ENCODE measurements around the gene SH3RF3.

SH3RF3 gene

GRCh38 chr2:109271920-109272319 is 142.9 kb downstream of the SH3RF3 start:
- peaks cover 63% of the 10 kb centered on the region for H3K4me1 Mint-ChIP-seq
- DNase-seq = no peak
- no peak for TF ChIP-seq CTCF (IDR thresholded peaks at IDR 0.05)
- no peak overlapping the region for H3K27ac Mint-ChIP-seq
- peaks cover 13% of the 10 kb centered on the region for H3K27me3 Mint-ChIP-seq (ENCODE audit: low read depth, poor library complexity)
- H3K4me3 Mint-ChIP-seq = no peak overlapping the region
- no peaks in the 10 kb centered on the region for H3K36me3 Mint-ChIP-seq (ENCODE audit: low read depth)
- H3K9me3 Mint-ChIP-seq = no peaks in the 10 kb centered on the region

GRCh38 chr2:109272461-109272860 is 143.5 kb downstream of the SH3RF3 start:
- Mint-ChIP-seq H3K9me3 (no peaks in the 10 kb centered on the region), H3K4me1 (peaks cover 63% of the 10 kb centered on the region), H3K27ac (no peak overlapping the region), H3K27me3 (ENCODE audit: low read depth, poor library complexity) (peaks cover 9% of the 10 kb centered on the region), H3K36me3 (ENCODE audit: low read depth) (no peaks in the 10 kb centered on the region), H3K4me3 (no peak overlapping the region)
- no peak for DNase-seq
- no peak for TF ChIP-seq CTCF (IDR thresholded peaks at IDR 0.05)

GRCh38 chr2:109275120-109276012 is 146.4 kb downstream of the SH3RF3 start:
- Mint-ChIP-seq H3K36me3 (ENCODE audit: low read depth) (no peaks in the 10 kb centered on the region), H3K4me1 (peaks cover 78% of the 10 kb centered on the region), H3K27ac (no peak overlapping the region), H3K4me3 (no peak overlapping the region), H3K9me3 (no peaks in the 10 kb centered on the region), H3K27me3 (ENCODE audit: low read depth, poor library complexity) (peaks cover 9% of the 10 kb centered on the region)
- DNase-seq = peak; percentile 30
- no peak for TF ChIP-seq CTCF (IDR thresholded peaks at IDR 0.05)

GRCh38 chr2:109277406-109277805 is 148.4 kb downstream of the SH3RF3 start:
- Mint-ChIP-seq H3K4me3 (no peak overlapping the region), H3K27me3 (ENCODE audit: low read depth, poor library complexity) (peaks cover 9% of the 10 kb centered on the region), H3K27ac (no peak overlapping the region), H3K9me3 (no peaks in the 10 kb centered on the region), H3K4me1 (peaks cover 92% of the 10 kb centered on the region), H3K36me3 (ENCODE audit: low read depth) (no peaks in the 10 kb centered on the region)
- no peak for DNase-seq
- TF ChIP-seq CTCF (IDR thresholded peaks at IDR 0.05) = no peak

- Mint-ChIP-seq H3K27ac (peak overlapping the region; percentile 77), H3K36me3 (ENCODE audit: low read depth) (no peaks in the 10 kb centered on the region), H3K27me3 (ENCODE audit: low read depth, poor library complexity) (peaks cover 9% of the 10 kb centered on the region), H3K9me3 (no peaks in the 10 kb centered on the region), H3K4me3 (no peak overlapping the region), H3K4me1 (peaks cover 94% of the 10 kb centered on the region)
- no peak for TF ChIP-seq CTCF (IDR thresholded peaks at IDR 0.05)
- peak; percentile 45 for DNase-seq
Observed at GRCh38 chr2:109279243-109279860, 150.3 kb downstream of the SH3RF3 start.
